GM19438 (cell line): ENCODE data around the gene GPC2.

ENCODE experiments used
- ATAC-seq: cut with Tn5 transposase; IDR thresholded peaks from one replicate; pipeline ENCODE4 v1.9.1; 2021; ENCODE audit warnings: low read depth; ENCODE audit not compliant: unreplicated experiment

The GPC2 gene

GRCh38 chr7:100126239-100126930 is 50.8 kb downstream of the GPC2 start:
- peak; percentile 37 for ATAC-seq

DNA sequence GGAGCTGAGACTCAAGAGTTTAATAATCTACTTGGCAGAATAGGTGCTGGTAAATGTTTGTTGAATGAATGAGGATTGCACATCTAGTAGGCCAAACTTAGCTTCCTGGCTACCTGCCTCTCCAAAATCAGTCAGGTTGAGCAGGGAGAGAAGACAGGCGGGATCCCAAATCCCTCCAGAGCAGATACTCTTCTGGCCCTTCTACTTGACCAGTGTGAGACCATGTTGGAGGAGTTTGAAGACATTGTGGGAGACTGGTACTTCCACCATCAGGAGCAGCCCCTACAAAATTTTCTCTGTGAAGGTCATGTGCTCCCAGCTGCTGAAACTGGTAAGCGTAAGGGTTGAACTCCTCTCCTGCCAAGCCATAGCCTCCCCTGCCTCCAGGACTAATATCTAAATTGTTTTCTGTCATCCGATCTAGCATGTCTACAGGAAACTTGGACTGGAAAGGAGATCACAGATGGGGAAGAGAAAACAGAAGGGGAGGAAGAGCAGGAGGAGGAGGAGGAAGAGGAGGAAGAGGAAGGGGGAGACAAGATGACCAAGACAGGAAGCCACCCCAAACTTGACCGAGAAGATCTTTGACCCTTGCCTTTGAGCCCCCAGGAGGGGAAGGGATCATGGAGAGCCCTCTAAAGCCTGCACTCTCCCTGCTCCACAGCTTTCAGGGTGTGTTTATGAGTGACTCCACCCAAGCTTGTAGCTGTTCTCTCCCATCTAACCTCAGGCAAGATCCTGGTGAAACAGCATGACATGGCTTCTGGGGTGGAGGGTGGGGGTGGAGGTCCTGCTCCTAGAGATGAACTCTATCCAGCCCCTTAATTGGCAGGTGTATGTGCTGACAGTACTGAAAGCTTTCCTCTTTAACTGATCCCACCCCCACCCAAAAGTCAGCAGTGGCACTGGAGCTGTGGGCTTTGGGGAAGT is 52.6 kb downstream of the GPC2 start:
- ATAC-seq = no peak

GRCh38 chr7:100122568-100122967 is 54.6 kb downstream of the GPC2 start:
- no peak for ATAC-seq

- no peak for ATAC-seq
Observed at GRCh38 chr7:100122067-100122466, 55.1 kb downstream of the GPC2 start.

DNA sequence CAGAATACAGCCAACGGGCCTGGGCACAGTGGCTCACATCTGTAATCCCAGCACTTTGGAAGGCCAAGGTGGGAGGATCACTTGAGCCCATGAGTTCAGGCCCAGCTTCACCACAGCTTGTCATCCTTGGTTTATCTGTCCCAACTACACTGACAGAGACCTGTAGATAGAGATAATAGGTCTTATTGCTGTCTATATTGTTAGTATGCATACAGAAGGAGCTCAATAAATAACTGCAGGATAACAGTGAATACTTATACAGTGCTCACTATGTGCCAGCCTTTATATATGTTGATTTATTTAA is 56.5 kb downstream of the GPC2 start:
- ATAC-seq = no peak

DNA sequence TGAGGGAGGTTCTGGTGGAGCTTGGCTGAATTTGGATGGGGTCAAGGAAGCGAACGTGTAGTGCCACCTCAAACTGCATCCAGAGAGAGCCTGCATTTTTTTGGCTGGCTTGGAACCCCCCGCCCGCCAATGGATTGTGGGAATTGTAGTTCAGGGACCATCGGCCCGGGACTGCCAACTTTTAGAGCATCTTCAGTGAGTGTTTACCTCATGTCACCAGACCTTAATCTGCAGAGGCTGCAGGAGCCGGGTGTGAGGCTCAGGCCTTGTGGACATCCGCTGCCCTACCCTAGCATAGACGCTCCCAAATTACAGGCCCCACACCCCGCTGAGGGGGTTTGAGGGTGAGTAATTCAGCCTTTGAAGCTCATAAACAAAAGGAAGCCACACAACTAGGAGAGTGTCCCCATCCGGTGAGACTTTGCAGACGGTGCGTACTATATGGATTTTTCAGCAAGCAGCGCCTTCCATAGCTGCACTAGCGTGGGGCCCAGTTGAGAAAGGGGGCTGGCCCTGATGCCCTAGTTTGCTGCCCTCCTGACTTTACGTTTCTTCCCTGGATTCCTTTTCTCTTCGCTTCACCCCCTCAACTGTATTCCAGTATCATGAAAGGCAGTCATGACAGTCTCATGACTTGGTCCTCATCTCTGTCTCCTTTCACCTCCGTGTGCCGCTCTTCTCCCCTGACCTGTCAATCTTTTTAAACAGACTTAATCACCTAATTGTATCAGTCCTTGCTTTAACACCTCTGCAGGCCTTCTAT is 57.0 kb downstream of the GPC2 start:
- peak; percentile 43 for ATAC-seq
